ENCODE data around the gene TOM1L2.

DNA sequence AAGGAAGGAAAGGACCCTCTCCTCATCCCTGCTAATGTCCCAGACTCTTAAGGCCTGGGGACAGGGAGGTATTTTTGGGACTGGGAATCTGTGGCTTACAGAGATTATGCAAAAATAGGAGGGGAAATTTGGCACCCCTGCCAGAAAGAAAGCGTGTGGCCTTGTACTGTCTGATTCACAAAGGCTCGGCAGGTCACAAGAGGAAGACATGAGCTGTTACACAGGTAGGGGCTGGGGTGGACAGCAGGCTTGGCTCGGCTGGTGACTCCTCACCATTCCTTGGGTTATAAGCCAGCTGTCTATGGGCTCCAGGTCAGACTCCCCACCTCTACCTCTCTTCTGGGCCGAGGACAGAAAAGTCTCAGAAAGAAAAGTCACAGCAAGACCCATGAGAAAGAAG lies 114.7 kb downstream of the TOM1L2 start:
- no peak for TF ChIP-seq CEBPB (IDR thresholded peaks at IDR 0.05)
- TF ChIP-seq CREB1 (IDR thresholded peaks at IDR 0.05; ENCODE audit: low read depth) = no peak
- no peak for TF ChIP-seq TCF12 (IDR thresholded peaks at IDR 0.05; ENCODE audit: low read depth)
- TF ChIP-seq, protein P1, sequence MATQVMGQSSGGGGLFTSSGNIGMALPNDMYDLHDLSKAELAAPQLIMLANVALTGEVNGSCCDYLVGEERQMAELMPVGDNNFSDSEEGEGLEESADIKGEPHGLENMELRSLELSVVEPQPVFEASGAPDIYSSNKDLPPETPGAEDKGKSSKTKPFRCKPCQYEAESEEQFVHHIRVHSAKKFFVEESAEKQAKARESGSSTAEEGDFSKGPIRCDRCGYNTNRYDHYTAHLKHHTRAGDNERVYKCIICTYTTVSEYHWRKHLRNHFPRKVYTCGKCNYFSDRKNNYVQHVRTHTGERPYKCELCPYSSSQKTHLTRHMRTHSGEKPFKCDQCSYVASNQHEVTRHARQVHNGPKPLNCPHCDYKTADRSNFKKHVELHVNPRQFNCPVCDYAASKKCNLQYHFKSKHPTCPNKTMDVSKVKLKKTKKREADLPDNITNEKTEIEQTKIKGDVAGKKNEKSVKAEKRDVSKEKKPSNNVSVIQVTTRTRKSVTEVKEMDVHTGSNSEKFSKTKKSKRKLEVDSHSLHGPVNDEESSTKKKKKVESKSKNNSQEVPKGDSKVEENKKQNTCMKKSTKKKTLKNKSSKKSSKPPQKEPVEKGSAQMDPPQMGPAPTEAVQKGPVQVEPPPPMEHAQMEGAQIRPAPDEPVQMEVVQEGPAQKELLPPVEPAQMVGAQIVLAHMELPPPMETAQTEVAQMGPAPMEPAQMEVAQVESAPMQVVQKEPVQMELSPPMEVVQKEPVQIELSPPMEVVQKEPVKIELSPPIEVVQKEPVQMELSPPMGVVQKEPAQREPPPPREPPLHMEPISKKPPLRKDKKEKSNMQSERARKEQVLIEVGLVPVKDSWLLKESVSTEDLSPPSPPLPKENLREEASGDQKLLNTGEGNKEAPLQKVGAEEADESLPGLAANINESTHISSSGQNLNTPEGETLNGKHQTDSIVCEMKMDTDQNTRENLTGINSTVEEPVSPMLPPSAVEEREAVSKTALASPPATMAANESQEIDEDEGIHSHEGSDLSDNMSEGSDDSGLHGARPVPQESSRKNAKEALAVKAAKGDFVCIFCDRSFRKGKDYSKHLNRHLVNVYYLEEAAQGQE (IDR thresholded peaks at IDR 0.05; ENCODE audit: low read depth) = no peak
- no peak for TF ChIP-seq FOXM1 (IDR thresholded peaks at IDR 0.05; ENCODE audit: borderline replicate concordance, low read depth)
- TF ChIP-seq, protein P2, sequence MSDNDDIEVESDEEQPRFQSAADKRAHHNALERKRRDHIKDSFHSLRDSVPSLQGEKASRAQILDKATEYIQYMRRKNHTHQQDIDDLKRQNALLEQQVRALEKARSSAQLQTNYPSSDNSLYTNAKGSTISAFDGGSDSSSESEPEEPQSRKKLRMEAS (IDR thresholded peaks at IDR 0.05) = no peak
- TF ChIP-seq TEAD4 (IDR thresholded peaks at IDR 0.05) = no peak
- TF ChIP-seq, protein P3, sequence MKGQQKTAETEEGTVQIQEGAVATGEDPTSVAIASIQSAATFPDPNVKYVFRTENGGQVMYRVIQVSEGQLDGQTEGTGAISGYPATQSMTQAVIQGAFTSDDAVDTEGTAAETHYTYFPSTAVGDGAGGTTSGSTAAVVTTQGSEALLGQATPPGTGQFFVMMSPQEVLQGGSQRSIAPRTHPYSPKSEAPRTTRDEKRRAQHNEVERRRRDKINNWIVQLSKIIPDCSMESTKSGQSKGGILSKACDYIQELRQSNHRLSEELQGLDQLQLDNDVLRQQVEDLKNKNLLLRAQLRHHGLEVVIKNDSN (IDR thresholded peaks at IDR 0.05) = no peak
- TF ChIP-seq TAF1 (IDR thresholded peaks at IDR 0.05; ENCODE audit: low read depth) = no peak
- TF ChIP-seq RAD21 (IDR thresholded peaks at IDR 0.05; ENCODE audit: low read depth) = no peak
- TF ChIP-seq EP300 (IDR thresholded peaks at IDR 0.05; ENCODE audit: borderline replicate concordance) = no peak
- no peak for TF ChIP-seq YY1 (IDR thresholded peaks at IDR 0.05; ENCODE audit: low read depth)

All from Ishikawa (cell line).